SIG-M5 treated with dmso at 0.1 percent for 504 hours (cell line): ENCODE measurements around the gene POLR1D.

Experiments
- DNase-seq: peaks from one replicate; lab custom pipeline; 2025; ENCODE audit not compliant: unreplicated experiment; lab: John Stamatoyannopoulos, UW

Gene POLR1D, protein sequence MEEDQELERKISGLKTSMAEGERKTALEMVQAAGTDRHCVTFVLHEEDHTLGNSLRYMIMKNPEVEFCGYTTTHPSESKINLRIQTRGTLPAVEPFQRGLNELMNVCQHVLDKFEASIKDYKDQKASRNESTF

DNA sequence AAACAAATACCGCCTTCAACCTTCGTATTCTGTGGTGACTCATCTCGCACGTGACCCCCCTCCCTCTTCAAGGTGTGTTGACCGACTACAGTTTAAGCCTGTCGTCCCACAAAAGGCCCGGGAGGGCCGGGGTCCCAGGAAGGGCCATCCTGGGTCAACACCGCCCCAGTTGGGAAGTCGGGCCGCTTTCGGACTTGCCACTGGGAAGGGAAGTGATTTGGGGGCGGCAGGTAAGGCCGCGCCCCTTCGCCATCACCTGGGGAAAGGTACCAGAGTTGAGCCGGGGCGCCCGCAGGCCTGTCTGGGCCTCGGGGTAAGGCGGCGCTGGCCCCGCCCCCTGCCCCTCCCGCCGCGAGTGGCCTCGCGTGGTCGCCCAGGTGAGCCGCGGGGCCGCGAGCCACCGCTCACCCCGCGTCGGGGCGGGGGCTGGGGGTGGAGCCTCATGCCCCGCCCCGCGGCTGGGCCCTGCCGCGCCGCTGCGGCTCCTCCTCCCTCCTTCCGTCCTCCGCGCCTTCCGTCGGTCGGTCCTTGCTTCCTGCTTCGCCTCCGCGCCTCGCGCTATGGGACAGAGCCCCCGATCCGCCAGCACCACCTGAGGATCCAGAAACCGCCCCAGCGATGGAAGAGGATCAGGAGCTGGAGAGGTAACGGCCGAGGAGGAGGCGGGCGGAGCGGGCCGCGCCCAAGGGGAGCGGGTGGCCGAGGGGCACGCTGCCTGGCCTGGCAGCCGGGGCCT, at the start of gene POLR1D:
Gene POLR1D (plus strand): TSS at position 527 of the 736 bp plus-strand sequence. CDS start 92 bp downstream, at position 619.
- peak; percentile 80 for DNase-seq

DNA sequence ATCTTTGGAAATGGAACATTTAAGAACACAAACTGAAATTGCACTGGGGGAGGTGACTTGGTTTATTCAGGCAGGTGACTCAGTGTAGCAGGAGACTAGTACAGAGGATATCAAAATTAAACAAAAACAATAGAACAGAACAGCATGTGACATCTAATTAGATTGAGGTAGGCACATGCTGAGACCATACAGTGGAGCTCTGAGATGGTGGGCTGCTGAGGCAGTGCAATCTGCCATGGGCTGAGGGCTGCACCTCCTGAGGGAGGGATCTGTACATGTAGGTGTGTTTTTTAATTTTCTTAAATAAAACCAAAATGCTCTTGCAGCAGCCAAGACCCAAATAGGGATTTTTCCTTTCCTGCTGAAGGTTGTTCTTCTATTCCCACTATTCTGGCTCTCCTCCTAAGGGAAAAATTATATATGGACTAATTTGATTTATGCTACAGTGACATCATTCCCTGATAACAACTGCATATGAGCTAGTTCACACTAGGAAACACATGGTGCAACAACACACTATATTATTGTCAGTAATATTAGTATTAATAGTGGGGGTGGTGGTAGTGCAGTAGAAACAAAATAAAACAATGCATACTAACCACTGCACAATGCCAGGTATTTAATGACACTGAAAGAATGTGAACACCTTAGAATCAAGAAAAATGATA, 49.3 kb upstream of the POLR1D start:
- DNase-seq = no peak

- peak; percentile 16 for DNase-seq
Measured at GRCh38 chr13:27573265-27573664, 48.4 kb upstream of the POLR1D start.

DNA sequence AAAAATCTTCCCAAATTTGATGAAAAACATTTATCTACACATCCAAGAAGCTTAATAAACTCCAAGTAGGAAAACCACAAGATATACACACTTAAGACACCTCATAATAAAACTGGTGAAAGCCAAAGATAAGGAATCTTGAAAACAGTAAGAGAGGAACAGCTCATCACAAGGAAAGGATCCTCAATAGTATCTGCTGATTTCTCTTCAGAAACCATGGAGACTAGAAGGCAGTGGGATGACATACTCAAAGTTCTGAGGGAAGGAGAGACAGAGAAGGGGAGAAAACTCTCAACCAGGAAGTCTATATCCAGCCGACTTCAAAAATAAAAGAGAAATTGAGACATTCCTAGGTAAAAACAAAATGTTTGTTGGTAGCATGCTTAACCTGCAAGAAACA, 47.0 kb upstream of the POLR1D start:
- DNase-seq = no peak

GRCh38 chr13:27578121-27579030, 43.3 kb upstream of the POLR1D start:
- DNase-seq = no peak

DNA sequence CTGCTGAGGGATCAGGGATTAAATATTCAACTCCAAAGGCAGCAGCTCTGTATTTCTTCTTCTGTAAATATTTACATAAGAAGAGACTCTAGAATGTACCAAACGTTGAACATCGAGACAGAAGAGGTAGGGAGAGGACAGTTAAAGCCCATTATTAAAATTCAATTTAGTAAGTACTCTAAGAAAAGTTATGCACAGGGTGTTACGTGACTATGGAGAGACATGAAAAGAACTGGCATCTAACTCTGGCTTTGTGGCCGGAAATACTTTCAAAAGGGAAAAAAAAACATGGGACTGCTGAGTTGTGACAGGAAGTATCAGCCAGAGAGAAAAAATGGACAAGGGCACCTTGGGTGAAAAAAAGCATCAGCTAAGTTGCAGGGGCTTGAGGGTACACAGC, 38.0 kb upstream of the POLR1D start:
- no peak for DNase-seq

GRCh38 chr13:27587095-27587746, 34.5 kb upstream of the POLR1D start:
- no peak for DNase-seq

GRCh38 chr13:27588405-27588804, 33.3 kb upstream of the POLR1D start:
- DNase-seq = no peak

DNA sequence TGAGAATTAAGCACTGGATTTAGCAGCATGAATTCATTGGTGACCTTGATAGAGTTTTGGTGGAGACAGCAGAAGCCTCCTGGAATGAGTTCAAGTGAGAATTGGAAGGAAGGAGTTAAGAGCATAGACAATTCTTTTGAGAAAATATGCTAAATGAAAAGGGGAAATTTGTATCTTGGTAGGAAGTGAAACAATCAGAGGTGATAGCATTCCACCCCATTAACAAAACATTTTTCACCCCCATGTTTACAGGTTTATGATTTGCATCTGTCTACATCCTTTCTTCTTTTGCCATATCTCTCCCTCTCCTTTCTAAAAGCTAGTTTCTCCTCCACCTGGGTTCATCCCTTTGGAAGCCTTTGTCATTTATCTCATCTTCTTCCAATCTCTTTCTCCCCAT, 28.8 kb upstream of the POLR1D start:
- no peak for DNase-seq

GRCh38 chr13:27593267-27593666, 28.4 kb upstream of the POLR1D start:
- no peak for DNase-seq

- DNase-seq = no peak
Measured at GRCh38 chr13:27595055-27595811, 26.5 kb upstream of the POLR1D start.

DNA sequence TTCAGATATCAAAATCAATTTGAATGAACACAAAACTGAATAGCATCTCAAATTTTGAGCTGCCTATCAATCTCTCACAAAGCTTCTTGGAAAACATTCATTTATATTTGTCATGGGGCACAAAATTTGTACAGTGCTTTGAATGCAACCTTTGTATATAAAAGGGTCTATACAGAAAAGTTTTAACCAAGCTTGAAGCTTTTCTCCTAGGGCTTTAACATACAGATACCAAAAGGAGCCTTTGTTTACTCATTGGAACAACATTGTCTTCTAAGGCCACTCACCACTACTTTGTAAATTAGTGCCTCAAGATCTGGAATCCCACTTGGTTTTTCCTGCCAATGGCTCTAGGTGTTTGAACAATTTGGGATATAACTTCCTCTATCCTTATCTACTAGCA, 22.6 kb upstream of the POLR1D start:
- no peak for DNase-seq

GRCh38 chr13:27599845-27600553, 21.7 kb upstream of the POLR1D start:
- no peak for DNase-seq

- DNase-seq = no peak
Measured at GRCh38 chr13:27600711-27601110, 21.0 kb upstream of the POLR1D start.

GRCh38 chr13:27601208-27601607, 20.5 kb upstream of the POLR1D start:
- no peak for DNase-seq

DNA sequence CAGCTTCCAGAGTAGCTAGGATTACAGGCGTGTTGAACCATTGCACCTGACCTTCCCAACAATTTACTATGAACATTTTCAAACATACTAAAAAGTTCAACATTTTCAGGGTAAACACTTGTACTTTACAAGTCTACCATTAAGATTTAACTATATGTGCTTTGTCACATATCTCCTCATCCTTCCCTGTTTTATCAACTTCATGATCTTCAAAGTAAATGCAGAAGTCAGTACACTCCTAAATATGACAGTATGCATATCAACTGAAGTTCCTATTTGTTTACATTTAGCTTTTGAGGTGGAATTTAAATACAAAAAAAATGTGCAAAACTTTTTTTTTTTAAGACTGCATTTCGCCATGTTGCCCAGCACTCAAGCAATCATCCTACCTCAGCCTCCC, 19.9 kb upstream of the POLR1D start:
- DNase-seq = no peak

DNA sequence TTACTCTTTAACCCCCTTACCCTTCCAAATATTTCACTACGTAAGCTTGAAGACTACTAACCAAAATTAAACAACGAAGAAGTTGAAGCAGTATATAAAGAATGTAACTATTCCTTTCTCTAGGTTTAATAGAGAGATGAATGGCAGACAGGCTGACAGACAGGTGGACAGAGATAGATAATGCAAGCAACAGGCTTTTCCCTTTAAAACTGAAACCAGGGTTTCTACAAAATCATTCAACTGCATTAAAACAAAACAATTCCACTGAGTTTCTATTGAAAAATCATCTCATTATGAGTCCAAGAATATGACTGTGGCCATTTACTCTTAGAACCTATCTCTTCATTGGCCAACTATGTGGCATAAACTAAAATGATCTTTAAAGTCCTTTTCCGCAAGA, 16.6 kb upstream of the POLR1D start:
- DNase-seq = no peak

- no peak for DNase-seq
Measured at GRCh38 chr13:27605610-27606200, 16.0 kb upstream of the POLR1D start.

GRCh38 chr13:27607125-27607524, 14.6 kb upstream of the POLR1D start:
- DNase-seq = no peak
